Left lung (tissue), 10 donors: ENCODE results near the gene EIPR1. TPM values are rescaled to one million over a fixed set of nuclear protein-coding genes. Genes with fewer than 3 reads are reported as not detected.

ENCODE experiments used
- ATAC-seq: fragments of 200-7000 bp; cut with Tn5 transposase; one replicate; pipeline ENCODE4 v1.9.1; 2020; ENCODE audit warnings: moderate library complexity
- DNase-seq, 4 donors: peaks; one replicate each; pipeline ENCODE4 v3.0.0-alpha.2; 2013 to 2020
- H3K27ac ChIP-seq, 2 donors: fragments of 200-600 bp; sonication (generic) in 1 of 2; one replicate each; pipeline versions ENCODE4 v1.5.0 to v1.8.0; 2020 to 2021
- H3K27me3 ChIP-seq, 2 donors: fragments of 200-600 bp; sonication (generic) in 1 of 2; one replicate each; pipeline versions ENCODE4 v1.5.0 to v1.8.0; 2020 to 2021
- H3K36me3 ChIP-seq, 2 donors: fragments of 200-600 bp; sonication (generic) in 1 of 2; one replicate each; pipeline versions ENCODE4 v1.5.0 to v1.8.0; 2020 to 2021
- H3K4me1 ChIP-seq, 2 donors: fragments of 200-600 bp; one replicate each; pipeline ENCODE4 v1.8.0; 2021
- H3K4me3 ChIP-seq, 2 donors: fragments of 200-600 bp; sonication (generic) in 1 of 2; one replicate each; pipeline versions ENCODE4 v1.5.0 to v1.8.0; 2020 to 2021; ENCODE audit warnings: mild to moderate bottlenecking in 1 of 2
- H3K9me3 ChIP-seq, 2 donors: fragments of 200-600 bp; sonication (generic) in 1 of 2; one replicate each; pipeline versions ENCODE4 v1.5.0 to v1.8.0; 2020 to 2021
- CTCF ChIP-seq, 2 donors: fragments of 200-600 bp; sonication (generic) in 1 of 2; IDR thresholded peaks; one replicate each; pipeline versions ENCODE4 v1.5.0 to v1.8.0; 2021; ENCODE audit warnings: antibody characterized with exemption in 2 of 2
- intact Hi-C, 2 donors: fragments of 100-400 bp; cut with DNase I; formaldehyde crosslinking; loops; one replicate each; pipeline versions ENCODE4 v1.11.2 to v1.14.2; 2022
- polyA plus RNA-seq, 6 donors: library from polyadenylated mRNA; unstranded; fragments of 120-200 nt; gene quantifications; one replicate each; pipeline ENCODE4 v1.2.1, GENCODE V29; 2013; ENCODE audit not compliant: insufficient read length in 6 of 6
- total RNA-seq, 2 donors: library from RNA; stranded (reverse); fragmentation: NEBNext Ultra II Directional; extraction: Animal tissue kit (Norgen Biotek cat#: 25700); gene quantifications; one replicate each; pipeline ENCODE4 v1.2.1, GENCODE V29; 2021
- donor health status: DM: no; HTN: yes; CAD: no.
- donor health status: DM: no; HTN: no; CAD: no.

Gene EIPR1
- total and polyA plus RNA-seq, 8 donors, result 18.1 to 24.4 (median 21.0) TPM

- intact Hi-C loops, result no loop called here
- ATAC-seq (no peak), DNase-seq (no peak)
- Histone ChIP-seq H3K4me3 (no peak overlapping the region), H3K36me3 (peaks cover 0 to 33% of the 10 kb centered on the region in 2 donors), H3K4me1 (no peaks in the 10 kb centered on the region), H3K9me3 (no peaks in the 10 kb centered on the region), H3K27ac (no peak overlapping the region), H3K27me3 (no peaks in the 10 kb centered on the region)
- no peak for TF ChIP-seq CTCF (IDR thresholded peaks at IDR 0.05)
Measured at GRCh38 chr2:3336844-3337243, 40.8 kb downstream of the EIPR1 start.

- Histone ChIP-seq H3K27ac (no peak overlapping the region), H3K9me3 (no peaks in the 10 kb centered on the region)
- no peak for TF ChIP-seq CTCF (IDR thresholded peaks at IDR 0.05)
Measured at GRCh38 chr2:3334392-3335345, 42.9 kb downstream of the EIPR1 start.

GRCh38 chr2:3332133-3332532 lies 45.5 kb downstream of the EIPR1 start:
- DNase-seq (no peak), ATAC-seq (no peak)
- intact Hi-C loops, result no loop called here
- no peaks in the 10 kb centered on the region for H3K9me3 ChIP-seq
- no peak overlapping the region for H3K27ac ChIP-seq
- H3K4me1 ChIP-seq, result no peaks in the 10 kb centered on the region
- no peaks in the 10 kb centered on the region for H3K27me3 ChIP-seq
- no peak overlapping the region for H3K4me3 ChIP-seq
- H3K36me3 ChIP-seq, result peaks cover 0 to 43% of the 10 kb centered on the region in 2 donors
- no peak for TF ChIP-seq CTCF (IDR thresholded peaks at IDR 0.05)

More at GRCh38 chr2:3334392-3335345, 42.9 kb downstream of the EIPR1 start:
- Histone ChIP-seq H3K4me1 (no peaks in the 10 kb centered on the region), H3K36me3 (peaks cover 0 to 47% of the 10 kb centered on the region in 2 donors), H3K4me3 (no peak overlapping the region), H3K27me3 (no peaks in the 10 kb centered on the region)
- ATAC-seq (no peak), DNase-seq (no peak)
- intact Hi-C loops, result no loop called here

- H3K27ac ChIP-seq, result no peak overlapping the region
- no peaks in the 10 kb centered on the region for H3K27me3 ChIP-seq
- H3K4me3 ChIP-seq, result no peak overlapping the region
- no peak for ATAC-seq
- no peak for TF ChIP-seq CTCF (IDR thresholded peaks at IDR 0.05)
- no peak for DNase-seq
- H3K36me3 ChIP-seq, result peaks cover 0 to 42% of the 10 kb centered on the region in 2 donors
- H3K4me1 ChIP-seq, result no peaks in the 10 kb centered on the region
- intact Hi-C loops, result no loop called here
- no peaks in the 10 kb centered on the region for H3K9me3 ChIP-seq
Measured at GRCh38 chr2:3329491-3329890, 48.1 kb downstream of the EIPR1 start.

- peaks cover 0 to 41% of the 10 kb centered on the region in 2 donors for H3K36me3 ChIP-seq
- TF ChIP-seq CTCF (IDR thresholded peaks at IDR 0.05), result no peak
- no peaks in the 10 kb centered on the region for H3K27me3 ChIP-seq
- intact Hi-C loops, result no loop called here
- H3K27ac ChIP-seq, result no peak overlapping the region
- ATAC-seq (no peak), DNase-seq (no peak)
- H3K4me1 ChIP-seq, result no peaks in the 10 kb centered on the region
- H3K9me3 ChIP-seq, result no peaks in the 10 kb centered on the region
- H3K4me3 ChIP-seq, result no peak overlapping the region
Measured at GRCh38 chr2:3326871-3327270, 50.7 kb downstream of the EIPR1 start.
